MM.1S (cell line): ENCODE results near the gene RTN4RL2.

ENCODE experiments used
- DNase-seq: peaks from one replicate; pipeline ENCODE4 v3.0.0-alpha.2; 2015
- H2AFZ ChIP-seq: fragments of 300-600 bp; sonication (generic); 2 replicates; pipeline ENCODE4 v1.6.0; 2016; ENCODE audit warnings: antibody characterized with exemption, low read length
- H3F3A ChIP-seq: fragments of 300-600 bp; sonication (generic); 2 replicates; pipeline ENCODE4 v1.6.1; 2016; ENCODE audit warnings: mild to moderate bottlenecking, antibody characterized with exemption, low read length, moderate library complexity, mixed read lengths; ENCODE audit not compliant: insufficient read depth
- H3K27ac ChIP-seq: fragments of 300-600 bp; sonication (generic); 2 replicates; pipeline ENCODE4 v1.5.1; 2016; ENCODE audit warnings: mild to moderate bottlenecking, low read length
- H3K27me3 ChIP-seq: fragments of 300-600 bp; sonication (generic); replicated peaks from 2 replicates; pipeline ENCODE4 v1.6.0; 2016; ENCODE audit warnings: low read length; ENCODE audit not compliant: insufficient read depth
- H3K36me3 ChIP-seq: fragments of 300-600 bp; sonication (generic); replicated peaks from 2 replicates; pipeline ENCODE4 v1.6.1; 2016; ENCODE audit warnings: mild to moderate bottlenecking, low read length, mixed read lengths; ENCODE audit not compliant: insufficient read depth
- H3K4me1 ChIP-seq: fragments of 300-600 bp; sonication (generic); 2 replicates; pipeline ENCODE4 v1.6.1; 2016; ENCODE audit warnings: low read length, mixed read lengths
- H3K4me2 ChIP-seq: fragments of 300-600 bp; sonication (generic); 2 replicates; pipeline ENCODE4 v1.6.0; 2016; ENCODE audit warnings: low read depth, low read length
- H3K4me3 ChIP-seq: fragments of 300-600 bp; sonication (generic); 2 replicates; pipeline ENCODE4 v1.5.1; 2016; ENCODE audit warnings: low read length, mixed read lengths
- H3K79me2 ChIP-seq: fragments of 300-600 bp; sonication (generic); 2 replicates; pipeline ENCODE4 v1.6.1; 2016; ENCODE audit warnings: mixed run types, low read length, mixed read lengths
- H3K9ac ChIP-seq: fragments of 300-600 bp; sonication (generic); 2 replicates; pipeline ENCODE4 v1.6.1; 2016; ENCODE audit warnings: low read length, mixed read lengths
- H3K9me2 ChIP-seq: fragments of 300-600 bp; sonication (generic); replicated peaks from 2 replicates; pipeline ENCODE4 v1.6.1; 2016; ENCODE audit warnings: mild to moderate bottlenecking, low read length, mixed read lengths; ENCODE audit not compliant: insufficient read depth
- H3K9me3 ChIP-seq: fragments of 300-600 bp; sonication (generic); replicated peaks from 2 replicates; pipeline ENCODE4 v1.6.1; 2016; ENCODE audit warnings: mild to moderate bottlenecking, low read length, mixed read lengths; ENCODE audit not compliant: insufficient read depth
- H4K20me1 ChIP-seq: fragments of 300-600 bp; sonication (generic); 2 replicates; pipeline ENCODE4 v1.6.1; 2016; ENCODE audit warnings: mild to moderate bottlenecking, low read length, moderate library complexity, mixed read lengths; ENCODE audit not compliant: insufficient read depth
- EZH2 ChIP-seq: fragments of 300-600 bp; sonication (generic); optimal IDR thresholded peaks from 2 replicates; pipeline ENCODE3; 2017; ENCODE audit warnings: low read depth, mild to moderate bottlenecking, antibody characterized with exemption, low read length, mixed read lengths
- EZH2phosphoT487 ChIP-seq: fragments of 300-600 bp; sonication (generic); IDR thresholded peaks from 2 replicates; pipeline ENCODE4 v1.6.1; 2018; ENCODE audit warnings: antibody characterized with exemption, low read length
- TF ChIP-seq, protein P1 (sequence below): fragments of 300-600 bp; sonication (generic); IDR thresholded peaks from 2 replicates; pipeline ENCODE4 v1.5.1; 2016; ENCODE audit warnings: antibody characterized with exemption, low read length, mixed read lengths

Gene RTN4RL2

DNA sequence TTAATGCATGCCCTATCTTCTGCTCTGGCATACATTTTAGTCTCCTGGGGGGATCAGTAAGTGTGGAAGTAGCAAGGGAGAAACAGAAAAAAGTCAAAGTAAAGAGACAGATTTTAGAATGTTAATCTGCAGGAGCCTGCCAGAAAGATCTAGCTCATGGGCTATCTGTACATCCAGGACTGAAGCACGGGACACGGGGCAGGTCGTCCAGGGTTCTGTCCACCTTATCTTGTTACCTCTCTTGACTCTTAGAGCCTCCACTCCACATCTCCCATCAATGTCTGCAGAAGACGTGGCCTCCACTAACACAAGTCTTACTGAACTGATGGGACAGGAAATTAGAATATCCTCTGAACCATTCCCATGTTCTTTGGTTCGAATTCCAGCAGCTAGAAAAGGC, 31.7 kb upstream of the RTN4RL2 start:
- H3K4me1 ChIP-seq = peaks cover 23% of the 10 kb centered on the region

DNA sequence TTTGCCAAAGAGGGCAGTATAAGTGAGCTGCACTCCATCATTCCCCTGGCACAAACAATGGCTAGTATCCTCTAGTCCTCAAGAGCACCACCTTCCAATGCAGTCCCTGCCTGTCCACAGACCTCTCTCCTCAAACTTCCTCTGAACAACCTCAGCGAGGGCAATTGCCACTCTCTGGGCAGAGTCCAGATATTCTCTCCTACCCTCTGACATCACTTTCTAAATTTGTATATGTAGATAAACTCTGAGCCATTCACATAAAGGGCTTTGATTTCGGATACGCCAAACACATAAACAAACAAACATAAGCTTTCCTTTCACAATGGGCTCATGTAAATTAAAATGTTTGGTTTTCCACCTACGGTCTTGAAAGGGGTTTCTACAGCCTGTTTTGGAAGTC, 30.4 kb upstream of the RTN4RL2 start:
- H3K4me2 ChIP-seq = no peak overlapping the region
- no peak overlapping the region for H3K27ac ChIP-seq
- H3K27me3 ChIP-seq = no peaks in the 10 kb centered on the region
- peaks cover 13% of the 10 kb centered on the region for H3K4me1 ChIP-seq
- no peaks in the 10 kb centered on the region for H4K20me1 ChIP-seq
- no peaks in the 10 kb centered on the region for H3K9me3 ChIP-seq
- DNase-seq = no peak
- peaks cover 3% of the 10 kb centered on the region; the same call in 1 of the 2 replicates for H3F3A ChIP-seq
- no peaks in the 10 kb centered on the region for H3K36me3 ChIP-seq
- no peak overlapping the region for H2AFZ ChIP-seq
- no peaks in the 10 kb centered on the region for H3K9me2 ChIP-seq
- H3K4me3 ChIP-seq = no peak overlapping the region
- H3K9ac ChIP-seq = no peak overlapping the region
- TF ChIP-seq EZH2 = no peak
- TF ChIP-seq, protein P1, sequence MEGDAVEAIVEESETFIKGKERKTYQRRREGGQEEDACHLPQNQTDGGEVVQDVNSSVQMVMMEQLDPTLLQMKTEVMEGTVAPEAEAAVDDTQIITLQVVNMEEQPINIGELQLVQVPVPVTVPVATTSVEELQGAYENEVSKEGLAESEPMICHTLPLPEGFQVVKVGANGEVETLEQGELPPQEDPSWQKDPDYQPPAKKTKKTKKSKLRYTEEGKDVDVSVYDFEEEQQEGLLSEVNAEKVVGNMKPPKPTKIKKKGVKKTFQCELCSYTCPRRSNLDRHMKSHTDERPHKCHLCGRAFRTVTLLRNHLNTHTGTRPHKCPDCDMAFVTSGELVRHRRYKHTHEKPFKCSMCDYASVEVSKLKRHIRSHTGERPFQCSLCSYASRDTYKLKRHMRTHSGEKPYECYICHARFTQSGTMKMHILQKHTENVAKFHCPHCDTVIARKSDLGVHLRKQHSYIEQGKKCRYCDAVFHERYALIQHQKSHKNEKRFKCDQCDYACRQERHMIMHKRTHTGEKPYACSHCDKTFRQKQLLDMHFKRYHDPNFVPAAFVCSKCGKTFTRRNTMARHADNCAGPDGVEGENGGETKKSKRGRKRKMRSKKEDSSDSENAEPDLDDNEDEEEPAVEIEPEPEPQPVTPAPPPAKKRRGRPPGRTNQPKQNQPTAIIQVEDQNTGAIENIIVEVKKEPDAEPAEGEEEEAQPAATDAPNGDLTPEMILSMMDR = no peak
- TF ChIP-seq EZH2phosphoT487 = no peak
- no peaks in the 10 kb centered on the region for H3K79me2 ChIP-seq

More for the DNA sequence above, 31.7 kb upstream of the RTN4RL2 start:
- Histone ChIP-seq H3K36me3 (no peaks in the 10 kb centered on the region), H2AFZ (no peak overlapping the region), H3K4me3 (no peak overlapping the region), H3K9ac (no peak overlapping the region), H3K27me3 (no peaks in the 10 kb centered on the region), H3K9me3 (no peaks in the 10 kb centered on the region), H4K20me1 (no peaks in the 10 kb centered on the region), H3K9me2 (no peaks in the 10 kb centered on the region), H3K4me2 (no peak overlapping the region), H3F3A (peaks cover 8% of the 10 kb centered on the region), H3K27ac (no peak overlapping the region), H3K79me2 (no peaks in the 10 kb centered on the region)
- no peak for DNase-seq
- TF ChIP-seq EZH2 (no peak), EZH2phosphoT487 (no peak)
- TF ChIP-seq, protein P1 = no peak

DNA sequence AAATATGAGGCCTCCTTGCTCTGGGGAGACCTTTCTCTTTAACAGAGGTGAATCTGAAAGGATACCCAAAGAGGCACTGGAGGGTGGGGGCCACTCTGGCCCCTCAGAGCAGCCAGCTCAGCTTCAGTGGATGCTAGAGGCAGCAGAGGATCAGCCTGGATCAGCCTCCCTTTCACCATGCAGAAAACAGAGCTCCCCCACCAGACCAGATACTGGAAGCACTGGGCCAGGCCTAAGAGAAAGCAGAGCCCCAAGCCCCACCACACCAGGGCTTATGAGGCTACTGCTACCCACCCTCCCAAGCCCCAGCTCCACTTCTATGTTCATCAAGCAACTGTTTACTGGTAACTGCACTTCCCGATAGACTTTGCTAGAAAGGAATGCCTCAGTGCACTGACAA, 29.4 kb upstream of the RTN4RL2 start:
- H3K4me3 ChIP-seq = no peak overlapping the region
- H2AFZ ChIP-seq = no peak overlapping the region
- H3F3A ChIP-seq = no peaks in the 10 kb centered on the region
- H3K9ac ChIP-seq = no peak overlapping the region
- H4K20me1 ChIP-seq = no peaks in the 10 kb centered on the region
- no peak for DNase-seq
- H3K36me3 ChIP-seq = no peaks in the 10 kb centered on the region
- no peaks in the 10 kb centered on the region for H3K9me3 ChIP-seq
- no peak overlapping the region for H3K27ac ChIP-seq
- TF ChIP-seq, protein P1 = no peak
- no peak for TF ChIP-seq EZH2
- no peak for TF ChIP-seq EZH2phosphoT487
- H3K9me2 ChIP-seq = no peaks in the 10 kb centered on the region
- H3K27me3 ChIP-seq = no peaks in the 10 kb centered on the region
- H3K4me1 ChIP-seq = peaks cover 2% of the 10 kb centered on the region; the same call in 1 of the 2 replicates
- H3K79me2 ChIP-seq = no peaks in the 10 kb centered on the region
- H3K4me2 ChIP-seq = no peak overlapping the region
